Upper lobe of left lung (tissue), 6 donors: Measurements from ENCODE around the gene MYNN. TPM values are rescaled to one million over a fixed set of nuclear protein-coding genes. Genes with fewer than 3 reads are reported as not detected.

Experiments
- ATAC-seq, 2 donors: fragments of 200-7000 bp; cut with Tn5 transposase; one replicate each; pipeline ENCODE4 v1.9.1; 2022; ENCODE audit warnings: mild to moderate bottlenecking in 2 of 2, moderate library complexity in 2 of 2; ENCODE audit not compliant: low FRiP score in 2 of 2
- DNase-seq, 2 donors: peaks; one replicate each; pipeline ENCODE4 v3.0.0-alpha.2; 2019 to 2020
- H3K27ac ChIP-seq, 4 donors: fragments of 200-600 bp; sonication (generic); one replicate each; pipeline ENCODE4 v1.5.1; 2016 to 2019
- H3K27me3 ChIP-seq, 4 donors: fragments of 200-600 bp; sonication (generic); one replicate each; pipeline ENCODE4 v1.5.1; 2017 to 2019
- H3K36me3 ChIP-seq, 4 donors: fragments of 200-600 bp; sonication (generic); one replicate each; pipeline ENCODE4 v1.5.1; 2016 to 2019
- H3K4me1 ChIP-seq, 4 donors: fragments of 200-600 bp; sonication (generic); one replicate each; pipeline ENCODE4 v1.5.1; 2018 to 2019
- H3K4me3 ChIP-seq, 4 donors: fragments of 200-600 bp; sonication (generic); one replicate each; pipeline ENCODE4 v1.5.1; 2017 to 2019; ENCODE audit warnings: mild to moderate bottlenecking in 2 of 4, moderate library complexity in 1 of 4
- H3K9me3 ChIP-seq, 4 donors: fragments of 200-600 bp; sonication (generic); one replicate each; pipeline ENCODE4 v1.5.1; 2018 to 2019
- EP300 ChIP-seq, 4 donors: sonication (generic); formaldehyde crosslinking; IDR thresholded peaks; one replicate each; pipeline ENCODE4 v1.5.1; 2017; ENCODE audit warnings: antibody characterized with exemption in 4 of 4, control low read depth in 2 of 4
- POLR2A ChIP-seq, 4 donors: fragments of 450-650 bp; IDR thresholded peaks; one replicate each; pipeline ENCODE4 v1.5.1; 2016 to 2017; ENCODE audit warnings: antibody characterized with exemption in 4 of 4, mild to moderate bottlenecking in 2 of 4
- POLR2AphosphoS5 ChIP-seq, 2 donors: sonication (generic); formaldehyde crosslinking; IDR thresholded peaks; one replicate each; pipeline ENCODE4 v1.5.1; 2017; ENCODE audit warnings: antibody characterized with exemption in 2 of 2
- WGBS, 2 donors: methylation state at CpG; one replicate each; pipeline ENCODE4 v1.1.5; 2017 to 2018; 5-methylcytosine and 5-hydroxymethylcytosine counted together
- total RNA-seq, 6 donors: library from RNA; depleted of rRNA in 4 of 6; stranded (reverse); fragments of >200 nt in 4 of 6; gene quantifications; one replicate each; pipeline versions ENCODE4 v1.1.0 to v1.2.1, GENCODE V29; 2016 to 2021
- TF ChIP-seq, protein P1 (sequence below), 6 experiments: fragments of 450-650 bp in 4 of 6; fragments of 200-600 bp in 2 of 6; sonication (generic) in 2 of 6; IDR thresholded peaks; one replicate each; pipeline ENCODE4 v1.5.1; 2016 to 2019; ENCODE audit warnings: antibody characterized with exemption in 6 of 6
- donor health status: DM: no; HTN: no; CAD: no; lungs with moderate emphysema.
- donor health status: DM: no; HTN: yes; CAD: no; lungs with severe emphysema.

MYNN gene
- total RNA-seq, 6 donors from 2014 or later = 2.3 to 22.5 (median 10.9) TPM

DNA sequence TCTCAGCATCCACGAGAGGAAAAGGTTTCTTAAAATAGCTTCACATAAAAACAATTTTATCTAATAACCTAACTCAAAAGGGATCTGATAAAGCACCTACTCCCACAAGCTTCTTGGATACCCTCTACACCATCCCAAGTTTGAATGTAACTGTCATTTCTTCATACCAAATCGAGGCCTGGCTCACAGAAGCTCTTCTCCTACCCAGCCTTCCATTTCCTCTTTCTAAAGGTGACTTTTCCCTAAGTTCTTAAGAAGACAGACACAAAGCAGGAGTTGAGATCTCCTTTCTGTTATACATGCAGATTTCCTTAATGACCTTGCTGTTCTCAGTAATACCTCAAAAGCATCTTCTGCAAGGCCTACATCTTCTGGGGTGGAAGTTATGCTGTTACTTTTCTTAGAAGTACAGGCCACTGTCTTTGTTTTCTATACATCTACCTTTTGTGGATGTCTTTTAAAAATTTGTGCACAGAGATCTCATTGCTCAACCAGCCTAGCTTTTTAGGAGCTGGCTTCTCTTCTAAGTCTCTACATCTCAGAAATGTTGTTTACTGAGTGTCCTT, 36.1 kb downstream of the MYNN start:
- Histone ChIP-seq H3K9me3 (no peaks in the 10 kb centered on the region), H3K36me3 (no peaks in the 10 kb centered on the region), H3K4me3 (no peak overlapping the region), H3K27me3 (no peaks in the 10 kb centered on the region), H3K4me1 (peaks cover 9 to 26% (median 26%) of the 10 kb centered on the region in 4 donors), H3K27ac (no peak overlapping the region)
- TF ChIP-seq, protein P1, sequence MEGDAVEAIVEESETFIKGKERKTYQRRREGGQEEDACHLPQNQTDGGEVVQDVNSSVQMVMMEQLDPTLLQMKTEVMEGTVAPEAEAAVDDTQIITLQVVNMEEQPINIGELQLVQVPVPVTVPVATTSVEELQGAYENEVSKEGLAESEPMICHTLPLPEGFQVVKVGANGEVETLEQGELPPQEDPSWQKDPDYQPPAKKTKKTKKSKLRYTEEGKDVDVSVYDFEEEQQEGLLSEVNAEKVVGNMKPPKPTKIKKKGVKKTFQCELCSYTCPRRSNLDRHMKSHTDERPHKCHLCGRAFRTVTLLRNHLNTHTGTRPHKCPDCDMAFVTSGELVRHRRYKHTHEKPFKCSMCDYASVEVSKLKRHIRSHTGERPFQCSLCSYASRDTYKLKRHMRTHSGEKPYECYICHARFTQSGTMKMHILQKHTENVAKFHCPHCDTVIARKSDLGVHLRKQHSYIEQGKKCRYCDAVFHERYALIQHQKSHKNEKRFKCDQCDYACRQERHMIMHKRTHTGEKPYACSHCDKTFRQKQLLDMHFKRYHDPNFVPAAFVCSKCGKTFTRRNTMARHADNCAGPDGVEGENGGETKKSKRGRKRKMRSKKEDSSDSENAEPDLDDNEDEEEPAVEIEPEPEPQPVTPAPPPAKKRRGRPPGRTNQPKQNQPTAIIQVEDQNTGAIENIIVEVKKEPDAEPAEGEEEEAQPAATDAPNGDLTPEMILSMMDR (IDR thresholded peaks at IDR 0.05) = no peak
- no peak for TF ChIP-seq POLR2A (IDR thresholded peaks at IDR 0.05)
- no peak for TF ChIP-seq EP300 (IDR thresholded peaks at IDR 0.05)
- TF ChIP-seq POLR2AphosphoS5 (IDR thresholded peaks at IDR 0.05) = no peak
- ATAC-seq (no peak), DNase-seq (no peak)
- WGBS, 2 donors = 45 to 46% methylated on average over 2 of the region's 2 CpGs

DNA sequence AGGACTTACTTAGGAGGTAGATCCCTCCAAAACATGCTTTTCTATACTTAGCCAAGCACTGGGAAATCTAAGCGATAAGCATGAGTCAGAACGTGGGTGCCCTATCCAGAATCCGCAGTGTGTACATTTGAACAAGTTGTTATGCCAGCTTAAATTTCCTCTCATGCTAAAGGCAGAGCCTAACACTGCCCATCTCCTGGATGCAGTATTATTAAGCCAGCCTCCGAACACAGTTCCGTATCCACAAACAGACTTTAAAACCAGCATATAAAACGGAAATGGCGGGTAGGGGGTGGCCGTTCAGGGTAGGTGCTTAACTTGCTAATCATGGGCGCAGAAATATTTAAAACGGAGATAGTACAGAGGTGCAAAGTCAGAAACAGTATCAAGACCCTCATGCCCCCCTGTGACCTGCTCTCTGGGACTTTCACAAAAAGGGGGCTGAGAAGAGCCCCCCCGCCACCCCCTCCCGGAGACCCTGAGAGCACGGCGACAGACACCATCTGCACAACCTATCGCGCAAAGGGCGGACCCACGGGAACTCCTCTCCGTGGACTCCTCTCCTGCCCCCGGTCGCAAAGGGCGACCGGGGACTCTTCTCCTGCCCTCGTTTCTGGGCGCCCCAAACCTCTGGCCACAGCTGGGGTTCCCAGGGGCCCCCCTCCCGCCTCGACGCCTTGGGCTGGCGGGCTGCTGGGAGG, 38.6 kb downstream of the MYNN start:
- Histone ChIP-seq H3K27ac (peak overlapping the region; percentile 70 to 77 (median 74)), H3K4me1 (peaks cover 9 to 26% (median 26%) of the 10 kb centered on the region in 4 donors), H3K9me3 (peaks cover 0 to 7% (median 0%) of the 10 kb centered on the region in 4 donors), H3K4me3 (peak overlapping the region; percentile 56 to 76 (median 65)), H3K27me3 (no peaks in the 10 kb centered on the region), H3K36me3 (no peaks in the 10 kb centered on the region)
- TF ChIP-seq POLR2A (IDR thresholded peaks at IDR 0.05) (no peak), EP300 (IDR thresholded peaks at IDR 0.05) (no peak), POLR2AphosphoS5 (IDR thresholded peaks at IDR 0.05) (no peak)
- TF ChIP-seq, protein P1 (IDR thresholded peaks at IDR 0.05) = no peak
- ATAC-seq (peak; percentile 30 to 53), DNase-seq (no peak)
- WGBS, 2 donors = 8 to 16% methylated on average over 15 to 28 of the region's 29 CpGs

DNA sequence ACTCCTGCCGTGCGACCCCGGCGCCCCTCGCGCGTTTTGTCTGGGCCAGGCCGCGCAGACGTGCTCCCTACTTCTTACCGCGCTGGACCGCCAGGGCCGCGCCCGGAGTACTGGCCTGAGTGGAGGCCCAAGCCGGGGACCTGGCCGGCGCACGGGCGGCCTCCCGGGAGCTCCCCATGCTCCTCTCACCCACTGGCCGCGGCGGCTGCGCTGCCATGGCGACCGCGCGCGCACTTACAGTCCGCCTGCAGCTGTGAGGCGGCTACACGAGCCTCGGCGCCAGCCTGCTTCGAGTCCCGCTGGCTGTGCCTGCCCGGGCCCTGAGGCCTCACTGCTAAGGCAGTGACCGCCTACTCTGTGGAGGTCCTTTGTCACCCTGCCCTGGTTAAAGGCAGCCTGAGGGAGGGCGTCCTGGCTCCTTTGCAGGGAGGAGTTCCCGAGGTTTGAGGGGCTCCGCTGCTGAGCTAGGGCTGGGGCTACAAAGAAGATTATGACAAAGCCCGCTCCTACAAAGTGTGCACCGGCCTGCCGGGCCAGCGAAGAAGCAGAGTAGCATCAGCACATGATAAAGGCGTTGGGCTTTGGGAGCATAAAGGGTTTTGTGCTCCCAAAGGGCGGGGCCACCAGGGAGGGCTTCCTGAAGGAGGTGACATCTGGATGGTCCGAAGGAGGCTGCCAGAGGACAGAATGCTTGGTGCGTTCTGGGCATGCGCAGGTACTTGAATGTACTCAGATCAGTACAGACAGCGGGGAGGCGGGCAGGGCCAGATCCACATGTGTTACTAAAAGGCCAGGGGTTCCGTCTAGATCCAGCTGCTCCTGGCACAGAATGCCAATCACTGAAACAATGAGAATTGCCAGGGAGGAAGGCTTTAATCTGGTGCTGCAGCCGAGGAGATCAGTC, 39.4 kb downstream of the MYNN start, which contains the start of the genes LRRC34 and LRRIQ4:
TSS of gene LRRC34 (minus strand) at position 573 of the 904 bp plus-strand sequence. CDS start at position 217, 356 bp downstream.
TSS of gene LRRIQ4 (plus strand) at position 539 of the 904 bp plus-strand sequence. CDS start 9,052 bp downstream, outside the sequence.
- Histone ChIP-seq H3K4me1 (peaks cover 9 to 26% (median 26%) of the 10 kb centered on the region in 4 donors), H3K27ac (peak within 1 kb of the TSS; percentile 70 to 77 (median 74)), H3K27me3 (no peaks in the 10 kb centered on the region), H3K36me3 (no peaks in the 10 kb centered on the region), H3K4me3 (peak within 1 kb of the TSS; percentile 56 to 76 (median 65)), H3K9me3 (peaks cover 0 to 7% (median 0%) of the 10 kb centered on the region in 4 donors)
- ATAC-seq (peak; percentile 92 to 94), DNase-seq (peak; percentile 85 to 96)
- 9 to 26% methylated on average over 13 to 39 of the region's 56 CpGs for WGBS, 2 donors
- TF ChIP-seq EP300 (IDR thresholded peaks at IDR 0.05) (no peak), POLR2A (IDR thresholded peaks at IDR 0.05) (peak in 2 of 4 donors; percentile 9 to 24)
- TF ChIP-seq, protein P1 (IDR thresholded peaks at IDR 0.05) = peak in 3 of 6 experiments; percentile 18 to 33 (median 27)

- no peak for DNase-seq
- peak overlapping the region in 3 of 4 donors; percentile 56 to 76 (median 72) for H3K4me3 ChIP-seq
- peaks cover 0 to 7% (median 0%) of the 10 kb centered on the region in 4 donors for H3K9me3 ChIP-seq
- no peaks in the 10 kb centered on the region for H3K36me3 ChIP-seq
- no peak for ATAC-seq
- WGBS, 2 donors = 51% methylated on average over 8 of the region's 8 CpGs
- peaks cover 9 to 26% (median 26%) of the 10 kb centered on the region in 4 donors for H3K4me1 ChIP-seq
- TF ChIP-seq POLR2A (IDR thresholded peaks at IDR 0.05) (no peak), EP300 (IDR thresholded peaks at IDR 0.05) (no peak)
- TF ChIP-seq, protein P1 (IDR thresholded peaks at IDR 0.05) = no peak
- peak overlapping the region in 2 of 4 donors; percentile 74 to 75 for H3K27ac ChIP-seq
- H3K27me3 ChIP-seq = no peaks in the 10 kb centered on the region
Measured at GRCh38 chr3:169813278-169813677, 40.1 kb downstream of the MYNN start.
